HCT116 (cell line): ENCODE measurements around the gene LRRIQ4. TPM values are rescaled to one million over a fixed set of nuclear protein-coding genes. Genes with fewer than 3 reads are reported as not detected.

Experiments
- ATAC-seq: fragments of 200-7000 bp; cut with Tn5 transposase; 2 replicates; pipeline ENCODE4 v1.9.1; 2020; ENCODE audit warnings: mild to moderate bottlenecking, moderate library complexity
- BruUV-seq: library from RNA; stranded (reverse); fragments of 400-500 nt; replicated peaks from 2 replicates; lab custom pipeline; 2021; lab: Mats Ljungman, UMichigan
- CTCF ChIA-PET: fragments of 300-600 bp; sonication (Branson Sonifier 250); formaldehyde crosslinking; loops from one replicate; lab custom pipeline; 2021; ENCODE audit warnings: antibody characterized with exemption; lab: Charles Lee
- POLR2A ChIA-PET: fragments of 300-600, 350-600 bp; sonication (Branson Sonifier 250); formaldehyde crosslinking; loops from one replicate; lab custom pipeline; 2021; ENCODE audit warnings: antibody characterized with exemption; lab: Charles Lee
- RAD21 ChIA-PET, 2 experiments: fragments of 300-600 bp; sonication (Branson Sonifier 250); formaldehyde crosslinking; loops; one replicate each; lab custom pipeline; 2023; ENCODE audit warnings: low total read pairs in 2 of 2; ENCODE audit not compliant: uncharacterized antibody in 2 of 2, unreplicated experiment in 2 of 2, low non-redundant PET in 1 of 2; lab: Charles Lee
- DNase-seq: peaks from one replicate; pipeline ENCODE4 v3.0.0-alpha.2; 2010; ENCODE audit warnings: low read depth, low spot score
- H2AFZ ChIP-seq: fragments of 200-600 bp; shearing (Covaris generic), sonication (generic); 2 replicates; pipeline ENCODE4 v1.6.1; 2017; ENCODE audit warnings: low read depth, mixed run types, mixed read lengths, antibody characterized with exemption, low read length; ENCODE audit not compliant: poor library complexity, severe bottlenecking
- H3K27ac ChIP-seq: 2 replicates; pipeline ENCODE4 v1.5.1; 2012; ENCODE audit warnings: low read depth, low read length
- H3K27me3 ChIP-seq: fragments of 200-600 bp; sonication (generic); 2 replicates; pipeline ENCODE4 v1.6.1; 2016; ENCODE audit warnings: mixed run types, low read length, mixed read lengths; ENCODE audit not compliant: insufficient read depth
- H3K36me3 ChIP-seq, 2 experiments: fragments of 200-500 bp in 1 of 2; fragments of 200-600 bp in 1 of 2; sonication (Bioruptor generic) in 1 of 2; sonication (generic) in 1 of 2; 2 replicates each; pipeline versions ENCODE4 v1.5.1 to v1.6.1; 2014 to 2016; ENCODE audit warnings: low read length in 2 of 2, inconsistent platforms in 1 of 2, mixed read lengths in 1 of 2, mixed run types in 1 of 2; ENCODE audit not compliant: insufficient read depth in 2 of 2, control insufficient read depth in 1 of 2
- H3K4me1 ChIP-seq, 2 experiments: fragments of 200-600 bp in 1 of 2; sonication (generic) in 1 of 2; 2 replicates each; pipeline versions ENCODE4 v1.5.1 to v1.6.1; 2012 to 2017; ENCODE audit warnings: low read length in 2 of 2, inconsistent platforms in 1 of 2, mild to moderate bottlenecking in 1 of 2, mixed read lengths in 1 of 2, mixed run types in 1 of 2, moderate library complexity in 1 of 2; ENCODE audit not compliant: insufficient read depth in 2 of 2, control insufficient read depth in 1 of 2
- H3K4me2 ChIP-seq: fragments of 200-600 bp; sonication (generic); 2 replicates; pipeline ENCODE4 v1.6.1; 2017; ENCODE audit warnings: mixed run types, low read length, mixed read lengths
- H3K4me3 ChIP-seq, 2 experiments: fragments of 200-600 bp in 1 of 2; sonication (generic) in 1 of 2; replicated peaks in 1 of 2; 2 replicates each; pipeline ENCODE4 v1.5.1; 2011 to 2016; ENCODE audit warnings: low read length in 2 of 2, control low read depth in 1 of 2, low read depth in 1 of 2, mild to moderate bottlenecking in 1 of 2, mixed read lengths in 1 of 2, mixed run types in 1 of 2
- H3K79me2 ChIP-seq: fragments of 200-600 bp; sonication (generic); 2 replicates; pipeline ENCODE4 v1.6.1; 2017; ENCODE audit warnings: mild to moderate bottlenecking, mixed run types, low read length, moderate library complexity, mixed read lengths; ENCODE audit not compliant: insufficient read depth
- H3K9ac ChIP-seq: fragments of 200-600 bp; sonication (generic); 2 replicates; pipeline ENCODE4 v1.6.1; 2016; ENCODE audit warnings: low read length, mixed read lengths
- H3K9me2 ChIP-seq: fragments of 200-600 bp; sonication (generic), shearing (Covaris generic); 2 replicates; pipeline ENCODE4 v1.6.1; 2017; ENCODE audit warnings: mixed run types, mild to moderate bottlenecking, moderate library complexity; ENCODE audit not compliant: insufficient read depth
- H3K9me3 ChIP-seq, 2 experiments: fragments of 200-500 bp in 1 of 2; fragments of 200-600 bp in 1 of 2; sonication (Bioruptor generic) in 1 of 2; sonication (generic) in 1 of 2; 2 replicates each; pipeline ENCODE4 v1.6.1; 2014 to 2017; ENCODE audit warnings: low read length in 2 of 2, mixed read lengths in 2 of 2, inconsistent platforms in 1 of 2, low read depth in 1 of 2, mild to moderate bottlenecking in 1 of 2, mixed run types in 1 of 2, moderate library complexity in 1 of 2; ENCODE audit not compliant: control insufficient read depth in 1 of 2, insufficient read depth in 1 of 2
- H4K20me1 ChIP-seq: fragments of 200-600 bp; sonication (generic), shearing (Covaris generic); 2 replicates; pipeline ENCODE4 v1.6.1; 2017; ENCODE audit warnings: mixed run types, mild to moderate bottlenecking, moderate library complexity; ENCODE audit not compliant: insufficient read depth
- CEBPB ChIP-seq: IDR thresholded peaks from 2 replicates; pipeline ENCODE4 v1.6.1; 2012; ENCODE audit warnings: low read depth
- FOSL1 ChIP-seq: IDR thresholded peaks from 2 replicates; pipeline ENCODE4 v1.6.1; 2012; ENCODE audit warnings: low read depth
- JUND ChIP-seq: IDR thresholded peaks from 2 replicates; pipeline ENCODE4 v1.6.1; 2012
- POLR2A ChIP-seq: IDR thresholded peaks from 2 replicates; pipeline ENCODE4 v1.7.0; 2011; ENCODE audit warnings: borderline replicate concordance; ENCODE audit not compliant: insufficient read depth, insufficient read length; ENCODE audit errors: extremely low read depth
- POLR2AphosphoS5 ChIP-seq: IDR thresholded peaks from 2 replicates; pipeline ENCODE4 v1.6.1; 2011; ENCODE audit warnings: mild to moderate bottlenecking, low read depth, low read length, moderate library complexity
- RAD21 ChIP-seq: IDR thresholded peaks from 2 replicates; pipeline ENCODE4 v1.6.1; 2012; ENCODE audit warnings: low read depth, mild to moderate bottlenecking
- SIN3A ChIP-seq: IDR thresholded peaks from 2 replicates; pipeline ENCODE4 v1.6.1; 2012; ENCODE audit warnings: low read depth
- SP1 ChIP-seq: IDR thresholded peaks from 2 replicates; pipeline ENCODE4 v1.6.1; 2012; ENCODE audit warnings: low read depth
- SRF ChIP-seq: IDR thresholded peaks from 2 replicates; pipeline ENCODE4 v1.6.1; 2012; ENCODE audit warnings: low read depth
- YY1 ChIP-seq: IDR thresholded peaks from 2 replicates; pipeline ENCODE4 v1.6.1; 2011; ENCODE audit warnings: low read length, low read depth, moderate library complexity, mild to moderate bottlenecking; ENCODE audit not compliant: insufficient replicate concordance; ENCODE audit errors: extremely low read depth
- ZBTB33 ChIP-seq: IDR thresholded peaks from 2 replicates; pipeline ENCODE4 v1.6.1; 2011; ENCODE audit warnings: mild to moderate bottlenecking, low read length, moderate library complexity; ENCODE audit not compliant: insufficient replicate concordance; ENCODE audit errors: extremely low read depth
- ZNF274 ChIP-seq: fragments of 200-500 bp; sonication (Bioruptor generic); IDR thresholded peaks from 2 replicates; pipeline ENCODE4 v1.6.1; 2014; ENCODE audit warnings: mild to moderate bottlenecking, low read depth, low read length, inconsistent platforms
- intact Hi-C: fragments of 100-400 bp; cut with micrococcal nuclease; formaldehyde crosslinking; loops from 2 replicates; pipeline ENCODE4 v1.10.0; 2022
- total RNA-seq: library from RNA; stranded (reverse); gene quantifications from one replicate; pipeline ENCODE4 v1.2.1, GENCODE V29; 2021; ENCODE audit not compliant: unreplicated experiment

The LRRIQ4 gene
- total RNA-seq, 1 experiment from 2014 or later, result not detected

- RAD21 ChIA-PET, result no interaction called here
- H3K9me3 ChIP-seq, result no peaks in the 10 kb centered on the region
- H3K27me3 ChIP-seq, result no peaks in the 10 kb centered on the region
- DNase-seq, result no peak
- ATAC-seq, result no peak
- H3K4me2 ChIP-seq, result no peak overlapping the region
- no peak overlapping the region for H3K27ac ChIP-seq
- H3K4me1 ChIP-seq, result no peaks in the 10 kb centered on the region
- BruUV-seq, result no TSS peak
- H4K20me1 ChIP-seq, result no peaks in the 10 kb centered on the region
- no peaks in the 10 kb centered on the region for H3K36me3 ChIP-seq
- POLR2A ChIA-PET, result no interaction called here
- no peak overlapping the region for H2AFZ ChIP-seq
- no peaks in the 10 kb centered on the region for H3K79me2 ChIP-seq
- intact Hi-C loops, result no loop called here
- no peaks in the 10 kb centered on the region for H3K9me2 ChIP-seq
- H3K9ac ChIP-seq, result no peak overlapping the region
- no peak overlapping the region for H3K4me3 ChIP-seq
- TF ChIP-seq SIN3A, result no peak
- TF ChIP-seq POLR2AphosphoS5, result no peak
- no peak for TF ChIP-seq ZBTB33
- TF ChIP-seq RAD21, result no peak
- TF ChIP-seq SP1, result no peak
- no peak for TF ChIP-seq YY1
- no peak for TF ChIP-seq CEBPB
- TF ChIP-seq SRF, result no peak
- no peak for TF ChIP-seq ZNF274
- CTCF ChIA-PET, result no interaction called here
These were observed 12.6 kb downstream of the LRRIQ4 start for GRCh38 chr3:169825316-169825715.

- no peak overlapping the region for H3K4me2 ChIP-seq
- no peaks in the 10 kb centered on the region for H3K27me3 ChIP-seq
- RAD21 ChIA-PET, result no interaction called here
- no peak overlapping the region for H2AFZ ChIP-seq
- H3K4me1 ChIP-seq, result no peaks in the 10 kb centered on the region
- POLR2A ChIA-PET, result no interaction called here
- H3K9me2 ChIP-seq, result no peaks in the 10 kb centered on the region
- H4K20me1 ChIP-seq, result no peaks in the 10 kb centered on the region
- DNase-seq, result no peak
- ATAC-seq, result no peak
- H3K9ac ChIP-seq, result no peak overlapping the region
- no peak overlapping the region for H3K27ac ChIP-seq
- no peak overlapping the region for H3K4me3 ChIP-seq
- H3K9me3 ChIP-seq, result no peaks in the 10 kb centered on the region
- no TSS peak for BruUV-seq
- no peaks in the 10 kb centered on the region for H3K36me3 ChIP-seq
- CTCF ChIA-PET, result no interaction called here
- no peak for TF ChIP-seq JUND
- TF ChIP-seq POLR2A, result no peak
- TF ChIP-seq FOSL1, result no peak
- intact Hi-C loops, result no loop called here
- H3K79me2 ChIP-seq, result no peaks in the 10 kb centered on the region
These were observed 15.0 kb downstream of the LRRIQ4 start for GRCh38 chr3:169827712-169828111.
